Cardiac muscle cell (in vitro differentiated cells and primary cell): ENCODE data around the gene TASP1. TPM values are rescaled to one million over a fixed set of nuclear protein-coding genes. Genes with fewer than 3 reads are reported as not detected.

Experiments
- DNase-seq, 2 donors: peaks; one replicate each; pipeline versions ENCODE4 v3.0.0 to v3.0.0-alpha.2; 2010 to 2017; ENCODE audit warnings: low read depth in 1 of 2, low spot score in 1 of 2
- H3K27ac ChIP-seq: fragments of 200-600 bp; sonication (generic); 2 replicates; pipeline ENCODE4 v1.5.1; 2016
- H3K27me3 ChIP-seq: fragments of 200-600 bp; sonication (generic); 2 replicates; pipeline ENCODE4 v1.6.0; 2016; ENCODE audit warnings: control low read depth
- H3K36me3 ChIP-seq: fragments of 200-600 bp; sonication (generic); 2 replicates; pipeline ENCODE4 v1.5.1; 2016; ENCODE audit warnings: control low read depth
- H3K4me1 ChIP-seq: fragments of 200-600 bp; sonication (generic); 2 replicates; pipeline ENCODE4 v1.8.1; 2017; ENCODE audit warnings: low read depth, mild to moderate bottlenecking, mixed run types
- H3K4me3 ChIP-seq: fragments of 200-600 bp; sonication (generic); 2 replicates; pipeline ENCODE4 v1.5.1; 2016; ENCODE audit warnings: mild to moderate bottlenecking
- H3K9me3 ChIP-seq: fragments of 200-600 bp; sonication (generic); 2 replicates; pipeline ENCODE4 v1.5.1; 2017; ENCODE audit warnings: low read depth, mild to moderate bottlenecking, control low read depth
- polyA plus RNA-seq: library from polyadenylated mRNA; unstranded; fragments of >200 nt; fragmentation: Nextera tagmentation; extraction: Ambion mirVana; gene quantifications from 2 replicates; pipeline ENCODE4 v1.2.1, GENCODE V29; 2016
- total RNA-seq: library from RNA; depleted of rRNA; stranded (reverse); fragments of >200 nt; gene quantifications from 2 replicates; pipeline ENCODE4 v1.2.3, GENCODE V29; 2016
- TF ChIP-seq, protein P1 (sequence below): IDR thresholded peaks from 2 replicates; pipeline ENCODE4 v1.5.1; 2012; ENCODE audit warnings: low read depth, mild to moderate bottlenecking, low read length

TASP1 gene
- total and polyA plus RNA-seq, 2 experiments from 2014 or later: 9.3 to 12.6 TPM

DNA sequence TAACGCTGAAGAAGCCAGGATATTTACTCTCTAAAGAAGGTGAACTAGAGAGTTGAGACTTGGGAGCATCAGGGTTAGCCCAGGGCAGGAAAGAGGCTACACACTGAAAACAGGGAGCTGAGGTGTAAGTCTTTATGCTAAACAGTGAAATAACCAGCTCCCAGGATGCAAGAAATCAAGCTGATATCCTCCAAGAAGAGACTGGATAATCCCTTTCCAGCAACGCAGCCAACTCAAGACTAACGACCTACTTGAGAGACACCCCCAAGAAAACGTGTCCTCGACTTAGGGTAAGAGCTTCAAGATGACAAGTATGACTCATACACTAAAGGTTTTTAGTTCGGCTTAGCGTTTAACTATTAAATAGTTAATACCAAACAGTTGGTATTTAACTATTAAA lies 202.2 kb downstream of the TASP1 start:
- no peaks in the 10 kb centered on the region for H3K9me3 ChIP-seq
- no peak for DNase-seq
- H3K27ac ChIP-seq: no peak overlapping the region
- H3K27me3 ChIP-seq: no peaks in the 10 kb centered on the region
- H3K4me3 ChIP-seq: no peak overlapping the region
- H3K36me3 ChIP-seq: no peaks in the 10 kb centered on the region
- peaks cover 3% of the 10 kb centered on the region for H3K4me1 ChIP-seq
- TF ChIP-seq, protein P1, sequence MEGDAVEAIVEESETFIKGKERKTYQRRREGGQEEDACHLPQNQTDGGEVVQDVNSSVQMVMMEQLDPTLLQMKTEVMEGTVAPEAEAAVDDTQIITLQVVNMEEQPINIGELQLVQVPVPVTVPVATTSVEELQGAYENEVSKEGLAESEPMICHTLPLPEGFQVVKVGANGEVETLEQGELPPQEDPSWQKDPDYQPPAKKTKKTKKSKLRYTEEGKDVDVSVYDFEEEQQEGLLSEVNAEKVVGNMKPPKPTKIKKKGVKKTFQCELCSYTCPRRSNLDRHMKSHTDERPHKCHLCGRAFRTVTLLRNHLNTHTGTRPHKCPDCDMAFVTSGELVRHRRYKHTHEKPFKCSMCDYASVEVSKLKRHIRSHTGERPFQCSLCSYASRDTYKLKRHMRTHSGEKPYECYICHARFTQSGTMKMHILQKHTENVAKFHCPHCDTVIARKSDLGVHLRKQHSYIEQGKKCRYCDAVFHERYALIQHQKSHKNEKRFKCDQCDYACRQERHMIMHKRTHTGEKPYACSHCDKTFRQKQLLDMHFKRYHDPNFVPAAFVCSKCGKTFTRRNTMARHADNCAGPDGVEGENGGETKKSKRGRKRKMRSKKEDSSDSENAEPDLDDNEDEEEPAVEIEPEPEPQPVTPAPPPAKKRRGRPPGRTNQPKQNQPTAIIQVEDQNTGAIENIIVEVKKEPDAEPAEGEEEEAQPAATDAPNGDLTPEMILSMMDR: no peak

DNA sequence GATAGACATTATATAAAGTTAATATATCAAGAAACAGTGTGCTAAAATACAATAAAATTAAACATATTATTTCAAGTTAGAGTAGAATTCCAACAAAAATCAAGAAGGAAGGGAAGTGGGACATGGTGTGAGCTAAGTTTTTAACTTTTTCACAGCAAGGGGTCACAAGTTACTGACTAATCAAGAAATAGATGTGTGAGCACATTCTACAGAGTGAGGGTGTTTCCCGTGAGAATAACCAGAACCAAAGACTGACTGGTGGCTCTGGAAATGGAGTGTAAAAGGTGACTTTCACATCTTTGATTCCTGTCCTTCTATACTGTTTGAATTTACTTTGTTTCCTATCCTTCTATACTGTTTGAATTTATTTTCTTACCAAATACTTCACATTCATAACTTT lies 206.6 kb downstream of the TASP1 start:
- Histone ChIP-seq H3K9me3 (no peaks in the 10 kb centered on the region), H3K4me3 (no peak overlapping the region), H3K27ac (no peak overlapping the region), H3K4me1 (peaks cover 5% of the 10 kb centered on the region), H3K27me3 (no peaks in the 10 kb centered on the region), H3K36me3 (no peaks in the 10 kb centered on the region)
- TF ChIP-seq, protein P1: no peak
- DNase-seq: peak in 1 of 2 donors; percentile 37

- Histone ChIP-seq H3K27ac (peak overlapping the region; percentile 8), H3K4me1 (peaks cover 8% of the 10 kb centered on the region), H3K36me3 (no peaks in the 10 kb centered on the region), H3K4me3 (no peak overlapping the region), H3K27me3 (no peaks in the 10 kb centered on the region), H3K9me3 (no peaks in the 10 kb centered on the region)
- TF ChIP-seq, protein P1: no peak
- no peak for DNase-seq
Measured at GRCh38 chr20:13430346-13431002, 208.3 kb downstream of the TASP1 start.

DNA sequence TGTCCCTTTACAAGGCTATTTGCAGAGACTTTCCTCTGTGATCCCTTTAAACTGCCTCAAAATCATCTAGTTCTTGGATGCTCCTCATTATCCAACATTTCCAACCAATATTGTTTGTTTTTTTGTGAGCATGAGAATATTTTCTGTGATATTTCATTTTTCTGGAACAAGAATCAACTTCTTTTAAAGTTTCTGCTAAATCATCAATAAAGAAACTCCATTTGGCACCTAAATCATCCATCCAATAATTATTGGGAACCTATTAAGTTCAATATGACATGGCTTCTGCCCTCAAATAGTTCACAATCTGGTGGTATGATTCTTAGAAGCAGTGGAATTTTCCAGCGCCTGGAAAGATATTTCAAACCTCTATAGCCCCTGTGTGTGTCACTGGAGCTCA lies 210.0 kb downstream of the TASP1 start:
- H3K9me3 ChIP-seq: no peaks in the 10 kb centered on the region
- no peaks in the 10 kb centered on the region for H3K36me3 ChIP-seq
- TF ChIP-seq, protein P1: no peak
- H3K27ac ChIP-seq: no peak overlapping the region
- no peaks in the 10 kb centered on the region for H3K27me3 ChIP-seq
- peaks cover 14% of the 10 kb centered on the region for H3K4me1 ChIP-seq
- no peak overlapping the region for H3K4me3 ChIP-seq
- no peak for DNase-seq

GRCh38 chr20:13426870-13427269 lies 211.9 kb downstream of the TASP1 start:
- DNase-seq: no peak

More at GRCh38 chr20:13426870-13427269, 211.9 kb downstream of the TASP1 start:
- H3K27ac ChIP-seq: no peak overlapping the region
- no peaks in the 10 kb centered on the region for H3K9me3 ChIP-seq
- no peaks in the 10 kb centered on the region for H3K27me3 ChIP-seq
- H3K4me1 ChIP-seq: peaks cover 14% of the 10 kb centered on the region
- TF ChIP-seq, protein P1: no peak
- no peaks in the 10 kb centered on the region for H3K36me3 ChIP-seq
- H3K4me3 ChIP-seq: no peak overlapping the region
